K562 (cell line): ENCODE results near the gene PTP4A2. TPM values are rescaled to one million over a fixed set of nuclear protein-coding genes. Genes with fewer than 3 reads are reported as not detected.
A peak's percentile ranks its signal among the peaks of the same experiment; 100 is the strongest.

Experiments
- ATAC-seq: fragments of 200-7000 bp; cut with Tn5 transposase; 3 replicates; pipeline ENCODE4 v1.9.1; 2020; ENCODE audit warnings: moderate library complexity
- BruUV-seq: library from RNA; stranded (reverse); fragments of 400-500 nt; replicated peaks from 2 replicates; lab custom pipeline; 2021; lab: Mats Ljungman, UMichigan
- CTCF ChIA-PET: fragments of 300-600 bp; formaldehyde crosslinking; extraction: SDS; loops from one replicate; lab custom pipeline; 2021; ENCODE audit warnings: low intra/inter-chr PET ratio; lab: Yijun Ruan, JAX
- POLR2A ChIA-PET: fragments of 300-600, 350-650 bp; sonication (Branson Sonifier 250); formaldehyde crosslinking; extraction: SDS; loops from one replicate; lab custom pipeline; 2021; ENCODE audit warnings: antibody characterized with exemption, inconsistent platforms; lab: Yijun Ruan, JAX
- DNase-seq, 4 experiments: peaks; one replicate each; pipeline versions ENCODE4 v3.0.0 to v3.0.0-alpha.2; 2011 to 2018; ENCODE audit warnings: low spot score in 3 of 4, mixed read lengths in 3 of 4; ENCODE audit errors: extremely low read depth in 1 of 4
- FAIRE-seq: peaks from 2 replicates; lab custom pipeline; 2011; peaks lifted over from hg19 to GRCh38; lab: Jason Lieb, UNC
- H2AFZ ChIP-seq: 2 replicates; pipeline ENCODE4 v1.6.0; 2011; ENCODE audit warnings: low read depth, low read length, control low read depth, inconsistent platforms
- H3K27ac ChIP-seq: fragments of 200-600 bp; 3 replicates; pipeline ENCODE4 v1.8.0; 2011; ENCODE audit warnings: low read depth, mild to moderate bottlenecking, control low read depth, inconsistent platforms, low read length, moderate library complexity, mixed read lengths; ENCODE audit errors: extremely low read depth
- H3K27me3 ChIP-seq, 2 experiments: fragments of 300-600 bp in 1 of 2; 2 replicates in 1 of 2; 3 replicates in 1 of 2; pipeline versions ENCODE4 v1.6.0 to v1.8.0; 2011; ENCODE audit warnings: inconsistent platforms in 2 of 2, low read length in 2 of 2, mild to moderate bottlenecking in 1 of 2, mixed read lengths in 1 of 2, moderate library complexity in 1 of 2; ENCODE audit not compliant: control insufficient read depth in 2 of 2, insufficient read depth in 2 of 2
- H3K36me3 ChIP-seq: fragments of 300-600 bp; 3 replicates; pipeline ENCODE4 v1.8.0; 2011; ENCODE audit warnings: mild to moderate bottlenecking, low read length, inconsistent platforms; ENCODE audit not compliant: control insufficient read depth, insufficient read depth
- H3K4me1 ChIP-seq, 2 experiments: fragments of 200-600 bp in 1 of 2; replicated peaks in 1 of 2; 2 replicates in 1 of 2; 3 replicates in 1 of 2; pipeline versions ENCODE4 v1.5.1 to v1.8.0; 2011; ENCODE audit warnings: inconsistent platforms in 2 of 2, low read length in 2 of 2, mild to moderate bottlenecking in 1 of 2, mixed read lengths in 1 of 2, moderate library complexity in 1 of 2; ENCODE audit not compliant: control insufficient read depth in 2 of 2, insufficient read depth in 2 of 2
- H3K4me2 ChIP-seq: 2 replicates; pipeline ENCODE4 v1.6.1; 2011; ENCODE audit warnings: low read length, control low read depth, inconsistent platforms, mixed read lengths; ENCODE audit not compliant: insufficient read depth
- H3K4me3 ChIP-seq: fragments of 200-600 bp; sonication (generic), shearing (Covaris generic); 2 replicates; pipeline ENCODE4 v1.5.1; 2016; ENCODE audit warnings: control low read depth, inconsistent platforms
- H3K79me2 ChIP-seq: fragments of 200-600 bp; 3 replicates; pipeline ENCODE4 v1.8.0; 2011; ENCODE audit warnings: low read length, inconsistent platforms; ENCODE audit not compliant: control insufficient read depth, insufficient read depth
- H3K9ac ChIP-seq, 2 experiments: 2 replicates each; pipeline versions ENCODE4 v1.6.0 to v1.6.1; 2011; ENCODE audit warnings: low read depth in 2 of 2, low read length in 2 of 2, control low read depth in 1 of 2, inconsistent platforms in 1 of 2, mild to moderate bottlenecking in 1 of 2, mixed read lengths in 1 of 2; ENCODE audit not compliant: insufficient read depth in 1 of 2
- H3K9me1 ChIP-seq: one replicate; pipeline ENCODE4 v1.6.0; 2011; ENCODE audit warnings: inconsistent platforms, mild to moderate bottlenecking, low read length, moderate library complexity; ENCODE audit not compliant: control insufficient read depth, insufficient read depth
- H3K9me3 ChIP-seq: replicated peaks from 2 replicates; pipeline ENCODE4 v1.5.1; 2011; ENCODE audit warnings: low read depth, low read length, inconsistent platforms; ENCODE audit not compliant: control insufficient read depth, insufficient read depth
- H4K20me1 ChIP-seq: replicated peaks from 2 replicates; pipeline ENCODE4 v1.6.1; 2011; ENCODE audit warnings: low read length, inconsistent platforms, mixed read lengths; ENCODE audit not compliant: control insufficient read depth, insufficient read depth
- ASH1L ChIP-seq: fragments of 450-650 bp; IDR thresholded peaks from 2 replicates; pipeline ENCODE4 v1.6.1; 2018; ENCODE audit warnings: borderline replicate concordance, mild to moderate bottlenecking, low read depth; ENCODE audit not compliant: partially characterized antibody
- BCOR ChIP-seq: fragments of 450-650 bp; IDR thresholded peaks from 2 replicates; pipeline ENCODE4 v1.6.1; 2016
- DNMT1 ChIP-seq: fragments of 450-650 bp; IDR thresholded peaks from 2 replicates; pipeline ENCODE4 v1.6.1; 2016; ENCODE audit warnings: antibody characterized with exemption, mild to moderate bottlenecking
- FOXA1 ChIP-seq: fragments of 450-650 bp; IDR thresholded peaks from 2 replicates; pipeline ENCODE4 v1.6.1; 2016; ENCODE audit warnings: mild to moderate bottlenecking, borderline replicate concordance
- GTF2A2 ChIP-seq: IDR thresholded peaks from 2 replicates; pipeline ENCODE4 v1.6.1; 2016; ENCODE audit warnings: mild to moderate bottlenecking, missing genetic modification characterization, missing compliant biosample characterization
- NR4A1 ChIP-seq, 2 experiments: fragments of 250-450 bp in 1 of 2; fragments of 450-650 bp in 1 of 2; sonication (Bioruptor Pico) in 1 of 2; IDR thresholded peaks; 2 replicates each; pipeline versions ENCODE4 v1.4.0 to v1.6.1; 2016 to 2020; ENCODE audit warnings: mild to moderate bottlenecking in 2 of 2, missing compliant biosample characterization in 1 of 2, missing genetic modification characterization in 1 of 2, moderate library complexity in 1 of 2
- PHF20 ChIP-seq: fragments of 450-650 bp; IDR thresholded peaks from 2 replicates; pipeline ENCODE4 v1.6.1; 2018; ENCODE audit not compliant: partially characterized antibody
- PTRF ChIP-seq: fragments of 450-650 bp; IDR thresholded peaks from 2 replicates; pipeline ENCODE4 v1.6.1; 2016; ENCODE audit warnings: mild to moderate bottlenecking, missing genetic modification characterization, missing compliant biosample characterization
- RBM25 ChIP-seq: fragments of 200-400 bp; formaldehyde crosslinking; IDR thresholded peaks from 2 replicates; pipeline ENCODE4 v1.6.1; 2018; ENCODE audit warnings: low read length, low read depth, moderate library complexity; ENCODE audit not compliant: severe bottlenecking
- RHOXF2B ChIP-seq: fragments of 250-450 bp; sonication (Bioruptor Pico); conservative IDR thresholded peaks from 2 replicates; pipeline ENCODE4 v1.5.1; 2021
- SETDB1 ChIP-seq: IDR thresholded peaks from one replicate; pipeline ENCODE4 v1.6.1; 2012; ENCODE audit warnings: low read length, control low read depth, inconsistent platforms
- SIRT6 ChIP-seq: IDR thresholded peaks from one replicate; pipeline ENCODE4 v1.6.1; 2012; ENCODE audit warnings: low read depth, mild to moderate bottlenecking, control low read depth, inconsistent platforms, low read length, moderate library complexity
- SNIP1 ChIP-seq: fragments of 450-650 bp; IDR thresholded peaks from 2 replicates; pipeline ENCODE4 v1.7.1; 2017; ENCODE audit warnings: low read depth, mild to moderate bottlenecking
- SOX6 ChIP-seq: fragments of 450-650 bp; IDR thresholded peaks from 2 replicates; pipeline ENCODE4 v1.6.1; 2014; ENCODE audit warnings: mild to moderate bottlenecking
- ZNF121 ChIP-seq: sonication (generic); formaldehyde crosslinking; conservative IDR thresholded peaks from 2 replicates; pipeline ENCODE4 v1.8.0; 2022; ENCODE audit warnings: missing genetic modification reagents
- ZNF175 ChIP-seq: fragments of 200-800 bp; sonication (Bioruptor generic); IDR thresholded peaks from 2 replicates; pipeline ENCODE4 v1.6.1; 2016; ENCODE audit warnings: low read depth, mild to moderate bottlenecking, missing genetic modification characterization, missing compliant biosample characterization
- ZNF583 ChIP-seq: fragments of 250-450 bp; sonication (Bioruptor Pico); IDR thresholded peaks from 2 replicates; pipeline ENCODE4 v1.4.0; 2020
- WGBS: fragments of 100-300 bp; shearing (Covaris generic); methylation state at CpG from one replicate; pipeline ENCODE4 v1.1.6; 2016; ENCODE audit warnings: low coverage, mixed read lengths; ENCODE audit not compliant: insufficient coverage; ENCODE audit errors: missing lambda C conversion rate; 5-methylcytosine and 5-hydroxymethylcytosine counted together
- in situ Hi-C: fragments of 300-500 bp; cut with MboI; formaldehyde crosslinking; loops from 4 replicates; pipeline ENCODE4 v1.15.0; 2018; ENCODE audit warnings: inconsistent platforms, mixed read lengths
- intact Hi-C: fragments of 100-400 bp; cut with micrococcal nuclease; formaldehyde crosslinking; loops from 2 replicates; pipeline ENCODE4 v1.14.2; 2022
- polyA plus RNA-seq, 8 experiments: library from polyadenylated mRNA; depleted of rRNA in 4 of 8; stranded (reverse) in 5 of 8; unstranded in 3 of 8; fragments of >200 nt; fragmentation: Nextera tagmentation in 2 of 8; fragmentation: Illumina TruSeq in 1 of 8; extraction: Ambion mirVana in 2 of 8; extraction: Trizol in 1 of 8; gene quantifications; 2 replicates each; pipeline versions ENCODE4 v1.2.1 to v1.2.3, GENCODE V29; 2011 to 2014; ENCODE audit warnings: inconsistent platforms in 1 of 8, missing spikeins in 1 of 8
- total RNA-seq, 7 experiments: library from RNA; depleted of rRNA in 6 of 7; stranded (reverse); fragments of >200 nt in 6 of 7; fragmentation: Illumina TruSeq in 2 of 7; extraction: Trizol in 2 of 7; gene quantifications; 2 replicates each; pipeline versions ENCODE4 v1.2.1 to v1.2.3, GENCODE V29; 2011 to 2021; ENCODE audit warnings: low replicate concordance in 1 of 7
- TF ChIP-seq, protein P1 (sequence below): IDR thresholded peaks from 2 replicates; pipeline ENCODE4 v1.6.1; 2011; ENCODE audit warnings: borderline replicate concordance, low read depth, mild to moderate bottlenecking, moderate library complexity, low read length; ENCODE audit not compliant: insufficient read depth, poor library complexity, severe bottlenecking

The PTP4A2 gene
- total and polyA plus RNA-seq, 9 of the 15 experiments (the other 6 are each of a cell fraction or from before 2014, with no cell fraction given): 197 to 870 (median 480) TPM

DNA sequence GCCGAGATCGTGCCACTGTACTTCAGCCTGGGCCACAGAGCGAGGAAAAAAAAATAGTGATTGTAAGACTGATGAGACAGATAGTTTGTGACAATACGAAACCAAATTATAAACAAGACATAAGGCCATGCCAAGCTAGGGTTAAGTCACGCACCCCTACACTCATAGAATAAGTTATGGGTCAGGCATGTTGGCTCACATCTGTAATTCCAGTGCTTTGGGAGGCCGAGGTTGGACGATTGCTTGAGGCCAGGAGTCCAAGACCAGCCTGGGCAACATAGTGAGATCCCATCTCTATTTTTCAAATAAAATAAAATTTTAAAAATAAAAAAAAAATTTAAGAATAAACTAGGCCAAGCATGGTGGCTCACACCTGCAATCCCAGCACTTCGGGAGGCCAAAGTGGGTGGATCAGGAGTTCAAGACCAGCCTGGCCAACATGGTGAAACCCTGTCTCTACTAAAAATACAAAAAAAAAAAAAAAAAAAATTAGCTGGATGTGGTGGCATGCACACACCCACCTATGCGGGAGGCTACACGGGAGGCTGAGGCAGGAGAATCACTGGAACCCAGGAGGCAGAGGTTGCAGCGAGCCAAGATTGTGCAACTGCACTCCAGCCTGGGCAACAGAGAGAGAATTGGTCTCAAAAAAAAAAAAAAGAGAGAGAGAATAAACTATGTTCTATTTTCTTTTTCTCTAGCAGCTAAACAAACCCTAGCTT is 72.3 kb downstream of the PTP4A2 start (continued):
- no peak for TF ChIP-seq SNIP1
- TF ChIP-seq, all 486 proteins: peak for 11

DNA sequence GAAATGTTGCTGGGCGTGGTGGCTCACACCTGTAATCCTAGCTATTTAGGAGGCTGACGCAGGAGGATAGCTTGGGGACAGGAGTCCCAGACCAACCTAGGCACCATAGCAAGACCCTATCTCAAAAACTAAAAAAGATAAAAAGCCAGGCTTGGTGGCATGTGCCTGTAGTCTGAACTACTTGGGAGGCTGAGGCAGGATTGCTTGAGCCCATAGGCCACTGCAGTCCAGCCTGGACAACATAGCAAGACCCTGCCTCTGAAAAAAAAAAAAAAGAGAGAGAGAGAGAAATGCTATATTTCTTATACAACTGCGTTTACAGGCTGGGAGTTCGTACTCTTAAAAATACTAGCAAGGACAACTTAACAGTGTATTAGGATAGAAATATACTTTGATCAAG is 76.1 kb downstream of the PTP4A2 start:
- Histone ChIP-seq H3K27ac (no peak overlapping the region), H3K27me3 (no peaks in the 10 kb centered on the region; a peak in 1 of 5 replicates), H2AFZ (0 out of 2 replicates have a peak overlapping the region, but pooled peaks have one; percentile 7), H3K9ac (no peak overlapping the region), H3K4me3 (no peak overlapping the region), H4K20me1 (no peaks in the 10 kb centered on the region), H3K9me1 (no peaks in the 10 kb centered on the region), H3K9me3 (no peaks in the 10 kb centered on the region), H3K36me3 (no peaks in the 10 kb centered on the region), H3K79me2 (no peaks in the 10 kb centered on the region)
- POLR2A ChIA-PET: interaction anchor here (0.6 to 0.7 kb wide), 2 partner anchors 64 to 1110 kb away, joined by 3 read pairs; no protein-coding TSS in a partner anchor
- DNase-seq (no peak), FAIRE-seq (no peak), ATAC-seq (no peak)
- intact Hi-C loops: no loop called here
- BruUV-seq: no TSS peak
- CTCF ChIA-PET: no interaction called here
- no peak for TF ChIP-seq PTRF (tag)
- TF ChIP-seq GTF2A2 (tag): no peak
- TF ChIP-seq RHOXF2B (CRISPR knock-in tag): no peak
- TF ChIP-seq ZNF583 (CRISPR knock-in tag): no peak
- TF ChIP-seq RBM25: peak; percentile 36
- TF ChIP-seq, protein P1, sequence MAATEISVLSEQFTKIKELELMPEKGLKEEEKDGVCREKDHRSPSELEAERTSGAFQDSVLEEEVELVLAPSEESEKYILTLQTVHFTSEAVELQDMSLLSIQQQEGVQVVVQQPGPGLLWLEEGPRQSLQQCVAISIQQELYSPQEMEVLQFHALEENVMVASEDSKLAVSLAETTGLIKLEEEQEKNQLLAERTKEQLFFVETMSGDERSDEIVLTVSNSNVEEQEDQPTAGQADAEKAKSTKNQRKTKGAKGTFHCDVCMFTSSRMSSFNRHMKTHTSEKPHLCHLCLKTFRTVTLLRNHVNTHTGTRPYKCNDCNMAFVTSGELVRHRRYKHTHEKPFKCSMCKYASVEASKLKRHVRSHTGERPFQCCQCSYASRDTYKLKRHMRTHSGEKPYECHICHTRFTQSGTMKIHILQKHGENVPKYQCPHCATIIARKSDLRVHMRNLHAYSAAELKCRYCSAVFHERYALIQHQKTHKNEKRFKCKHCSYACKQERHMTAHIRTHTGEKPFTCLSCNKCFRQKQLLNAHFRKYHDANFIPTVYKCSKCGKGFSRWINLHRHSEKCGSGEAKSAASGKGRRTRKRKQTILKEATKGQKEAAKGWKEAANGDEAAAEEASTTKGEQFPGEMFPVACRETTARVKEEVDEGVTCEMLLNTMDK: no peak
- no peak for TF ChIP-seq DNMT1
- TF ChIP-seq FOXA1: no peak
- TF ChIP-seq SETDB1: no peak
- no peak for TF ChIP-seq NR4A1 (CRISPR knock-in tag; IDR thresholded peaks at IDR 0.05)
- no peak for TF ChIP-seq NR4A1 (tag; IDR thresholded peaks at IDR 0.05)
- TF ChIP-seq PHF20: no peak
- TF ChIP-seq BCOR: 0 out of 2 replicates have a peak, but pooled peaks have one; percentile 64
- TF ChIP-seq SIRT6: no peak
- no peak for TF ChIP-seq ASH1L
- no peak for TF ChIP-seq ZNF175
- peak; percentile 92 for TF ChIP-seq ZNF121
- no peak for TF ChIP-seq SOX6
- TF ChIP-seq, all 486 proteins: peak for 3
- Histone ChIP-seq H3K4me1 (peaks cover 3 to 11% of the 10 kb centered on the region in 2 experiments; a peak in 4 of 5 replicates), H3K4me2 (no peak overlapping the region)
- WGBS: 69% methylated on average over 4 of the region's 4 CpGs
- in situ Hi-C loops: no loop called here
